Lung (tissue), 12 donors: ENCODE measurements around the gene IFIT1. TPM values are rescaled to one million over a fixed set of nuclear protein-coding genes. Genes with fewer than 3 reads are reported as not detected.

Experiments used
- ATAC-seq: fragments of 200-7000 bp; cut with Tn5 transposase; one replicate; pipeline ENCODE4 v1.9.1; 2020; ENCODE audit warnings: moderate number of reproducible peaks; ENCODE audit not compliant: insufficient read depth, low FRiP score
- DNase-seq, 3 donors: peaks; one replicate each; pipeline ENCODE4 v3.0.0-alpha.2; 2013 to 2017
- H3K27ac ChIP-seq, 2 donors: one replicate each; pipeline ENCODE4 v1.5.1; 2013; ENCODE audit warnings: mild to moderate bottlenecking in 2 of 2, moderate library complexity in 2 of 2, control low read depth in 1 of 2, inconsistent platforms in 1 of 2, low read depth in 1 of 2, low read length in 1 of 2
- H3K27me3 ChIP-seq, 3 donors: one replicate each; pipeline ENCODE4 v1.5.1; 2013; ENCODE audit warnings: low read length in 2 of 3; ENCODE audit not compliant: control insufficient read depth in 3 of 3, insufficient read depth in 3 of 3
- H3K36me3 ChIP-seq, 4 donors: one replicate each; pipeline ENCODE4 v1.5.1; 2013; ENCODE audit warnings: low read length in 4 of 4, mild to moderate bottlenecking in 1 of 4, moderate library complexity in 1 of 4; ENCODE audit not compliant: control insufficient read depth in 4 of 4, insufficient read depth in 4 of 4
- H3K4me1 ChIP-seq, 5 donors: one replicate each; pipeline ENCODE4 v1.5.1; 2013; ENCODE audit warnings: low read length in 5 of 5, mild to moderate bottlenecking in 2 of 5, moderate library complexity in 1 of 5; ENCODE audit not compliant: control insufficient read depth in 5 of 5, insufficient read depth in 5 of 5
- H3K4me3 ChIP-seq: one replicate; pipeline ENCODE4 v1.5.1; 2013; ENCODE audit warnings: mild to moderate bottlenecking, control low read depth, moderate library complexity
- H3K9ac ChIP-seq, 2 donors: one replicate each; pipeline ENCODE4 v1.5.1; 2013; ENCODE audit warnings: low read length in 2 of 2, control low read depth in 1 of 2; ENCODE audit not compliant: insufficient read depth in 1 of 2
- H3K9me3 ChIP-seq, 4 donors: one replicate each; pipeline ENCODE4 v1.5.1; 2013; ENCODE audit warnings: low read length in 3 of 4, mild to moderate bottlenecking in 1 of 4, moderate library complexity in 1 of 4; ENCODE audit not compliant: control insufficient read depth in 4 of 4, insufficient read depth in 3 of 4
- WGBS, 2 donors: extraction: QIAGEN DNeasy Blood & Tissue Kit; methylation state at CpG; one replicate each; pipeline ENCODE4 v1.1.7; 2013; 5-methylcytosine and 5-hydroxymethylcytosine counted together
- polyA plus RNA-seq, 2 donors: library from polyadenylated mRNA; stranded (reverse); fragments of 200-250 nt; gene quantifications; one replicate each; pipeline ENCODE4 v1.2.1, GENCODE V29; 2013
- total RNA-seq, 2 donors: library from RNA; depleted of rRNA in 1 of 2; stranded (reverse); fragments of >200 nt in 1 of 2; gene quantifications; one replicate each; pipeline ENCODE4 v1.2.1, GENCODE V29; 2014 to 2021
- TF ChIP-seq, protein P1 (sequence below): IDR thresholded peaks from 2 replicates; pipeline ENCODE4 v1.5.1; 2012; ENCODE audit warnings: mild to moderate bottlenecking; ENCODE audit errors: control extremely low read depth, extremely low read depth
- donor health status: control.
- donor health status: control.
- donor health status: Bipolar disorder and iron deficiency.
- donor health status: healthy.
- donor health status: DM: yes; HTN: yes; CAD: no.

IFIT1 gene
- total and polyA plus RNA-seq, 4 donors = 11.1 to 17.7 (median 15.0) TPM

DNA sequence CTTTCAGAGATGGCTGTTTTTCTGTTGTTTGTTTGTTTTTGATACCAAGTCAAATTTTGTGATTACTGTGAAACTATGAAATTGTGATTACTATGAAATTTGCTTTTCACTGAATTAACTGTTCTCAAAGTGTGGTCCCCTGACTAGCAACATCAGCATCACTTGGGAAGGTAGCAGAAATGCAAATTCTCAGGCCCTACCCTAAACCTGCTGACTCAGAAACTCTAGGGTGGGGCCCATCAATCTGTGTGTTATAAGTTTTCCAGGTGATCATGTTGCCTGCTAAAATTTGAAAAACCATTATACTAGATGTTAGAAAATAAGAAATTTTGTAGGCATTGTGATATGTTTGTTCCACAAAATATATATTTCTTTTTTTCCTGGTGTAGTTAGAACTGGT lies 13.3 kb upstream of the IFIT1 start:
- no peaks in the 10 kb centered on the region for H3K27me3 ChIP-seq
- no peaks in the 10 kb centered on the region for H3K9me3 ChIP-seq
- no peak overlapping the region for H3K27ac ChIP-seq
- H3K36me3 ChIP-seq = no peaks in the 10 kb centered on the region
- H3K4me1 ChIP-seq = peaks cover 5 to 17% (median 14%) of the 10 kb centered on the region in 5 donors
- TF ChIP-seq, protein P1, sequence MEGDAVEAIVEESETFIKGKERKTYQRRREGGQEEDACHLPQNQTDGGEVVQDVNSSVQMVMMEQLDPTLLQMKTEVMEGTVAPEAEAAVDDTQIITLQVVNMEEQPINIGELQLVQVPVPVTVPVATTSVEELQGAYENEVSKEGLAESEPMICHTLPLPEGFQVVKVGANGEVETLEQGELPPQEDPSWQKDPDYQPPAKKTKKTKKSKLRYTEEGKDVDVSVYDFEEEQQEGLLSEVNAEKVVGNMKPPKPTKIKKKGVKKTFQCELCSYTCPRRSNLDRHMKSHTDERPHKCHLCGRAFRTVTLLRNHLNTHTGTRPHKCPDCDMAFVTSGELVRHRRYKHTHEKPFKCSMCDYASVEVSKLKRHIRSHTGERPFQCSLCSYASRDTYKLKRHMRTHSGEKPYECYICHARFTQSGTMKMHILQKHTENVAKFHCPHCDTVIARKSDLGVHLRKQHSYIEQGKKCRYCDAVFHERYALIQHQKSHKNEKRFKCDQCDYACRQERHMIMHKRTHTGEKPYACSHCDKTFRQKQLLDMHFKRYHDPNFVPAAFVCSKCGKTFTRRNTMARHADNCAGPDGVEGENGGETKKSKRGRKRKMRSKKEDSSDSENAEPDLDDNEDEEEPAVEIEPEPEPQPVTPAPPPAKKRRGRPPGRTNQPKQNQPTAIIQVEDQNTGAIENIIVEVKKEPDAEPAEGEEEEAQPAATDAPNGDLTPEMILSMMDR = no peak
- no peak overlapping the region for H3K9ac ChIP-seq
- no peak overlapping the region for H3K4me3 ChIP-seq
- ATAC-seq (no peak), DNase-seq (no peak)

DNA sequence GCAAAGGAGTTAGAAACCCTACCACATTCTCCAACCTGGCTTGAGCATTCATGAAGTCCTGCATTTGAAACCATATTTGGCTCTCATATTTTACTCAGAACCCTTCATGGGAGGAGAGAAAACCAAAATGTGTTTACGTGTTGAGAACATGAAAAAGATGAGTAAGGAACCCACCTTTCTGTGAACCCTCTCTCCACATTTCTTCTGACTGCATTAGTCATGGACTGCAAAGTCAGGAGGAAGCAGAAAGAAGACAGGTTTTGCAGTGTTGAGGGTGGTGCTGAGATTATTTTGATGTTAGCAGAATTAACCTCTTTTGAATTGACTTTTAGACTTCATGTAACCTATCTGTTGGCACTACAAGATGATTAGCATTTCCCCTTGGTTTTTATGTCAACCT lies 9.7 kb upstream of the IFIT1 start:
- H3K36me3 ChIP-seq = no peaks in the 10 kb centered on the region
- H3K9ac ChIP-seq = no peak overlapping the region
- H3K27me3 ChIP-seq = no peaks in the 10 kb centered on the region
- TF ChIP-seq, protein P1 = no peak
- H3K27ac ChIP-seq = no peak overlapping the region
- ATAC-seq (no peak), DNase-seq (no peak)
- peaks cover 0 to 2% (median 0%) of the 10 kb centered on the region in 5 donors for H3K4me1 ChIP-seq
- H3K9me3 ChIP-seq = no peaks in the 10 kb centered on the region
- 86 to 97% methylated on average over 1 of the region's 1 CpG for WGBS, 2 donors
- H3K4me3 ChIP-seq = no peak overlapping the region

DNA sequence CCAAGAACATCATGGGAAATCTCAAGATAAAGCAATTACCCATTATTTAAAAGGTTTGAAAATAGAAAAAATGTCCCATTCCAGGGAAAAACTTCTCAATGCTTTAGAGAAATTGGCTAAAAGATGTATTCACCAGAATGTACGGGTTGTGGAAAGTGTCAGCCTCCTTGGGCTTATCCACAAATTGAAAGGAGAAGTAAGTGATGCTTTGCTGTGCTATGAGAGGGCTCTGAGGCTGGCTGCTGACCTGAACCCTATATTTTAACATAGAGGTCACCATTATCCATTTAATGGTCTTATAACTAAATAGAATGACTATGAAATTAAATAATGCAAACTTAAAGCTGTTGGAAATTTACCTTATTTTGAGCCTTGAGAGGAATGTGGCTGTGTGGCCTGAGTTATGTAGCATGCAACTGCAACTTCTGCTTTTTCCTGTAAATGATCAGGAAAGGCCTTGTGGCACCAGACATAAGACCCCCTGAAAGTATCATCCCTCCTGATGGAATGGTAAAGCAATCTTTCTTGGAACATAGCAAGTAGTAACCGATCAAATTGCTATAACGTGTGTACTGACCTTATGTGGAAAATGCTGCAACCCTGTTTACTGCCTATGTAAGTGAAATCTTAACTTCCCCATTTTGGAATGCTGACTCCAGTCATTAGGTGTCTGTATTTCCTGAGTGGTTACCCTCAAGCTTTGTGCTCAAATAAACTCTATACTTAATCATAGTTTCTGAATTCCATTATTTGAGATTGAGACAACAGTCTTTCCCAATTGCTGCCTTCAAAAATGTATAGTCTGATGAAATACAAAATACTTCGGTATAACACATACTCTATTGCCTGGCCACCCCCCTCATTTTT lies 7.7 kb upstream of the IFIT1 start:
- TF ChIP-seq, protein P1 = no peak
- H3K9me3 ChIP-seq = no peaks in the 10 kb centered on the region
- no peak overlapping the region for H3K4me3 ChIP-seq
- no peak overlapping the region for H3K27ac ChIP-seq
- WGBS, 2 donors = 29 to 64% methylated on average over 4 of the region's 4 CpGs
- ATAC-seq (peak; percentile 81), DNase-seq (no peak)
- H3K36me3 ChIP-seq = no peaks in the 10 kb centered on the region
- H3K4me1 ChIP-seq = peaks cover 0 to 2% (median 0%) of the 10 kb centered on the region in 5 donors
- H3K9ac ChIP-seq = no peak overlapping the region
- H3K27me3 ChIP-seq = no peaks in the 10 kb centered on the region

DNA sequence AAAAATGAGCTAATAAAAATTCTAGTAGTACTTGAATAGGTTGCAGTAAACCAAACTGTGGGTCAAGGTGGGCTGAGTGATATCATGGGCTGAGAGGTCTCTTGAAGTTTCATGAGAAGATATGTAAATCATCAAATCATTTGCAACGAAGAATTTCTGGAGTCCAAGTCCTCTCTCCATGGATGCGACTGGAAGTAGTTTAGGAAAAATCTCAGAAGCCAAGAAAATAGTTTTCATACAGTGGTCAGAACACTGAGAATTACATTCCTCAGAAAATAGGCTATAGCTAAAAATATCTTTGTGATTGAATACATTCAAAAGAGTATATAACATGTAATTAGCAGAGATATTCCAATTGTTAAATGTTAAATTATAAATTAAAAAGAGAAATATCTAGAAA lies 3.6 kb upstream of the IFIT1 start:
- ATAC-seq (no peak), DNase-seq (no peak)
- Histone ChIP-seq H3K9me3 (no peaks in the 10 kb centered on the region), H3K4me1 (peaks cover 0 to 27% (median 14%) of the 10 kb centered on the region in 5 donors), H3K36me3 (no peaks in the 10 kb centered on the region), H3K27me3 (no peaks in the 10 kb centered on the region), H3K9ac (peak overlapping the region in 1 of 2 donors; percentile 42), H3K4me3 (no peak overlapping the region), H3K27ac (no peak overlapping the region)
- 77% methylated on average over 2 of the region's 2 CpGs for WGBS, 2 donors
- TF ChIP-seq, protein P1 = no peak
